GM18498 (cell line): ENCODE results near the gene CMTM1.
"Not testable (repeated sequence)": the region's sequence is repeated elsewhere in the genome, so short reads cannot be mapped to it uniquely, and the experiment has no call there.

Experiments
- ATAC-seq: cut with Tn5 transposase; IDR thresholded peaks from one replicate; pipeline ENCODE4 v1.9.1; 2021; ENCODE audit warnings: mild to moderate bottlenecking, moderate library complexity; ENCODE audit not compliant: unreplicated experiment

The CMTM1 gene

DNA sequence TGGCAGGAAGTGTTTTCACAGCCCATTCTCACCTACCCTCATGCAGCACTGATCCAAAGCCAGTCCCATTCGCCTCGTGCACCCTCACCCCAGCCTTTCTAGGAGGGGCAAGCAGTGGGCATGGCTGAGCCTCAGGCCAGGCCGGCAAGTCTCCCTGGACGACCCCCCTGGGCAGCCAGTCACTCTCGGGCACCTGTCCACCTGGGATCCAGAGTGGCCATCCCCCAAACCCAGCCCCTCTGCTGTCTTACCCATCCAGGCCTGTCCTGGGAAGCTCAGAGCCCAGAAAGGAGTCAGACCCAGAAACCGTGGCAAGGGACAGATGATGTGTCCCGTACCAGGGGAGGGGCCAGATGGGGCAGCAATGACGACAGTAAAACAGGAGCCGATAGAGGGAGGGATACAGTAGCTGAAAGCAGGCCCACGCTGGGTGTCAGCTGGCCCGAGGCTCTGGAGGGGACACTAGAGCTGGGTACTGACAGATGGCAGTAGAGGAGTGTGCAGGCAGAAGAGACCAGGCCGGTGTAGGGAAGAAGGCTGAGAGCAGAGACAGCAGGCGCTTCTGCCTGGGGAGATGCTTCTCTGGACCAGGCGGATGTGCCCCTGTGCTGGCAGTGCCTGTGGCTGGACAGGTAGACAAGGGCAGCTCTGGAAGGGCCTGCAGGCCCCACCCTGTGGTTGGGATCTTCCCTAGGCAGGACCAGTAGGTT lies 44.0 kb downstream of the CMTM1 start:
- no peak for ATAC-seq

DNA sequence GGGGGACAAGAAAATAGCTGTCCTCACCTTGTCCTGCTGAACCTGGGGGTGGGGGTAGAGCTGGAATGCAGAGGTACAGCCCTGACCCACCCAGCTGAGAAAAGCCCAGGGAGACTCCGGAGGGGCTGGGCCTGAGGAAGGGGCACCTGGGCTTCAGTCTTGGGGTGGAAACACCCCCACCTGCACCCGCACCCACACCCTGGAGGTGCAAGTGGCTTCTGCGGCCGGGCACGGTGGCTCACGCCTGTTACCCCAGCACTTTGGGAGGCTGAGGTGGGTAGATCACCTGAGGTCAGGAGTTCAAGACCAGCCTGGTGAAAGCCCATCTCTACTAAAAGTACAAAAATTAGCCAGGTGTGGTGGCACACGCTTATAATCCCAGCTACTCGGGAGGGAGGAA lies 45.7 kb downstream of the CMTM1 start:
- ATAC-seq: not testable (repeated sequence)

DNA sequence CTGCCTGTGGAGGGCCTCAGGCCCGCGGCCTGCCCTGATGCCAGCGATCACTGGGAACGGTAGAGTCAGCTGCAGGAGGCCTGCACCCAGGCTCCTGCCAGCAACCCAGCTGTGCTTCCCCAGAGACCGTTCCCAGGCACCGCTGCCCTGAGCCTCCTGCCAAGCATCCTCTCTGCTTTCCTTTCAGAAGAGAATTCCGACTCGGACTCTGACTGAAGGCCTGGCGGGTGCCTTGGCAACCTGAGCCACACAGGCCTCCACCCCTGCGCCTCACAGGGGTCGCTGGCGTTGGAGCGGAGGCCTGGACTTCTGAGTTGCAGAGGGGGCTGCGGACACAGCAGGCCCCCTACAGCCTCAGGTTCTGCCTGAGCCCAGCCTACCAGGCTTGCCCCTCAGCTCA lies 46.2 kb downstream of the CMTM1 start:
- no peak for ATAC-seq

DNA sequence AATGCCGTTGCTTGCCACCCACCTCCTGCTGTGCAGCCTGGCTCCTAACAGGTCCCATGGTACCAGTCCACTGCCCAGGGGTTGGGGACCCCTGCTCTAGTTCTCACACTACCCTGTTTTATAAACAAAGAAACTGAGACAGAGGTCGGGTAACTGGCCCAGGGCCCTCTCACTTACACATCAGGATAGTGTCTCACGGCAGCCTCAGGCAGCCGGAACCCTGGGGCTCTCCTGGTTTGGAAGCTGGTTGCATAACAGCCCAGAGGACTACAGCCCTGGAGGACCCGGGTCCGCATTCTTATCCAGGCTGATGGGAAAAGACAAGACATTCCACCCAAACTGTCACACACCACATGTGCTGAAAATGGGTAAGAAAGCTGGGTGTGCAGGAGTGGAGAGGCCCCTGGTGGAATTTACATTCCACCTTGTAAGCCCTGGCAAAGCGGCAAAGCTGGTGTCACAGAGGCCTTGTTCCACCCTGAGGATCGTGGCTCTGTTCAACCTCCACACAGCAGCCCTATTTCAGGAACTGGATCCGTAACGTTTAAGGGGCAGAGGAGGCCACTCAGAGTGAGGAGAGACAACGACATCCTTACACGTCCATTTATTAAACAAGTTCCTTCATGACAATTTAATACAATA lies 48.0 kb downstream of the CMTM1 start:
- no peak for ATAC-seq

DNA sequence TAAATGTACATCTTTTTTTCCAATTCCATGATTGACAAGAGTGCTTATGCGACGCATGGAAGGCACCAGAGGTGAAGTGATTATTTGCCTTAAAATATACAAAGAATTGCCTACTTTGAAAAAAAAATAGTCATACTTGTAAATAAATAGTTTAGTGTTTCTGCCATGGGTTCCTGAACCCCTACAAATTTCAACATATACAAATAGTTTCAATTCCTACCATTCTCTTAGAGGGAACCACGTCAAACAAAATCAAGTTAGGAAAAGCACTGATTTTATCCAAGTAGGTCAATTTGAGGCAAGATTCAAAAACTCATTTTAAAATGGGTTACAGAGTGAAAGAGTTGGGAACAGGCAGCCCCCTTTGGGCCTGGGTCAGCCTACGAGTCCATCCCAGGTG lies 49.9 kb downstream of the CMTM1 start:
- no peak for ATAC-seq

DNA sequence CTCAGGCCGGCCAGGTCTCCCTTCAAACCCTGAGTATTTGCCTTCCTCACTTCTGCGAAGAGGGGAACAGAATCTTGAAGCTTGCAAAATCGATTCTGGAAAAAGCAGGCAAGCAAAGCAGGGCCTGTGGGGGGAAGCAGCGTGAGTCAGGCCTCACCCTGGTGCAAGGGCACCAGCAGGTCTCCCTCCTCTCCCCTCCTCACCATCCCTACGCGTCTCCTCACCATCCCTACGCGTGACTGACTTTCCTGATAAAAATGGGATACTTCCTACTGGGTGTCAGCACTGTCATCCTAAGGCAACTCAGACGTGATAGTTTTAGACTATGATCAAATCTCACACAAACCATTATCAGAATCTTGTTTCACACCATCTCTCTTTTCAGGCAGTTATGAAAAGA lies 50.4 kb downstream of the CMTM1 start:
- no peak for ATAC-seq

DNA sequence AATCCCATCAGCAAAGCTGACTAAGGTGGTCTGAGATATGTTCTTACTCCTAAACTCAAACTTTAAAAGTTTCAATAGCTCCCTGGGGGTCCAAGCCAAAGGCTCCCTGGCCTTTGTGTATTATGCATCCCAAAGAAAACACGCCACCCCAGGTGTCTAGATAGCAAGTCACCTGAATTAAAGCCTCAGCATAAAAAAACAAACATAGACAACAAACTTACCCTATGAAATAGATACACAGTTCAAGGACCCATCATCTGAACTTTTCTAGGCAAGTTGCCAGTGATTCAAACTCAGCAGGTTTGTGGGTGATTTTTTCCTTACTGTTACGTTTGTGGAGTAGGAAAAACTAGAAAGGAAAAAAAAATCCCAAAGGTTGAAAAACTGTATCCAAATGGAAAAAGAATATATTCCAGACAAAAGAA lies 50.8 kb downstream of the CMTM1 start:
- no peak for ATAC-seq

DNA sequence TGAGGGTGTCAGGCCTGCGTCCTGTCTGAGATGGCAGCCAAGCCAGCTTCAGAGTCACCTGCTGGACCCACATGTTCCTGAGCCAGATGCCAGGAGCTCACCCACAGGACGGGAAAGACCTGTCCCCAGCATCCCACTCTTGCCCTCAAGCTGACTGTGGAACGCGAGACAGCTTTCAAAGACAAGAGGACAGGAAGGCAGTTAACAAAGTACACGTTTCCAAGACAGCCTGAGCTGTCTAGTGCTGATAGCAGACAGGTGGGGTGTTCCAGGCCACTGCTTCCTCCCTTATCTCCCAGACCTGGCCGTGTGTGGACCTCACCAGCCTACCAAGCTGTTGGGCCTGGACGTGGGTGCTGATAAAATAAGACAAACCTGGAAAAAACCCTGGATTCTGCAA lies 51.5 kb downstream of the CMTM1 start:
- no peak for ATAC-seq

DNA sequence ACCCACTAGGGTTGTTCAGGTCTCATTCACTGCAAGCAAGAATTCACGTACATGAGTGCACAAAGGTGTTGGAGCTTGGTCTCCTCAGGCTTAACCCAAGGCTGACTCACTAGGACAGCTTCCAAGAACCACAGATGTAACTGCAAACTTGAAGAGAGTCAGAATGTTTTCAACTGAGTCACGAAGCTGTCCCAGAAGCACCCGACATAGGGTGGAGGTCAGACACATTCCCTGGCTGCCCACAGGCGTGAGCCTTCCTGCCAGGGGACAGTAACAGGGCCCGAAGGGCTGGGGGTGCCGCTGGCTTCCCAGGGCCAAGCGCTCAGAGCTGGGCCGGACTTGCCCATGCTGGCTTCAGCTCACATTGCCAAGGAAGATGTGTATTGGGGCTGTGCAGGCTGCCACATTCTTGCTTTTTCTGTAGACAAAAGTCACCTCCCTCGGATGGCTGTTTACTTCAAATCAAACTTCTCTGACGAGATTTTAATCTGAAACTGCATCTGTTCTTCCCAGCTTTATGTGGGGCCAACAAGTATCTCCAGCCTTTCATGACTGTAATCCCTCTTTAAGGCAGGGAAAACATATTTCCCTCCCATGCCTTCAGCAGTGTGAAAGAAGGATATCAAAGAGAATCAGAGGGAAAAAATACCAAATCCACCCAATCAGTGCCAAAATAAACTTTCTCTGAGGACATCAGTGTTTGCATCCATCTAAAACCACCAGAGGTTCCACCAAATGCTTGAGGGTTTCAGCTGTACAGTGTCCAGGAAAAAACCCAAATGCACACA lies 52.5 kb downstream of the CMTM1 start:
- no peak for ATAC-seq

DNA sequence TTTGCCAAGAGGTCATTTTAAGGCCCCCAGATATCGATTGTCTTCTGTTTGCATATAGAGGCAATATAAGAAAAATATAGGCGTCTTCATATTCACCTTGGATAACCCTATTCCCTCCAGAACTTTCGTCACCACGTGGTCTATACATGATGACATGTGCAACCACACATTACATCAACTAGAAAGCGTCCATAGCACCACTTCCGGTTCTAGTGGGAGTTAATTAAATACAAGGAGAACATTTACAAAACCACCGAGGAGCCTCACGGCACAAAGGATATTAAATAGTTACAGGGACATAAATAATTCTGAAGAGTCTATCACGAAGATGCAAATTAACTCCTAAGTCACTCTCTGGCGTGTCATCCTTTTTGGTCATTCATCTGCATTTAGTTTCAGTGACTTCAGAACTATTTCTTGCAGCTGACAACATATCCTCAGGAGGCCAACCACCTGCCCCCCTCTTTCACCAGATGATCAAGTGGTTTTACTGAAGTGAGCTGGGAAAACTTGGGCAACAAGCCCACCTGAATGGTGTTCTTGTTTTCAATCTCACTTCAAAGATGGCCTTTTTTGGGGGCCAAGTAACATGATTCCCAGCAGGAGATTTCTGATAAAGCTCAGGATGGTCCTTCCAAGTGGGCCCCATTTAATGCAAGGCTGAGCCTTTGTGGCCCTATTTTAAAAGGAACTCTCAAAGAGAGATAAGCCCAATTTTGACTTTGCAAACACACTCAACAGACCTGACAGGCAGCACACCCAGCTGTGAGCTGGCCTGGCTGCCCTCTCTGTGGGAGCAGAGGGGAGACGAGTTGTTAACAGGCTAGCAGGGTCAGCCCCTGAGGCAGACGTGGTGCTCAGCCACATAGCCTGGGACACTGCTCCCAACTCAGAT lies 53.5 kb downstream of the CMTM1 start:
- no peak for ATAC-seq

DNA sequence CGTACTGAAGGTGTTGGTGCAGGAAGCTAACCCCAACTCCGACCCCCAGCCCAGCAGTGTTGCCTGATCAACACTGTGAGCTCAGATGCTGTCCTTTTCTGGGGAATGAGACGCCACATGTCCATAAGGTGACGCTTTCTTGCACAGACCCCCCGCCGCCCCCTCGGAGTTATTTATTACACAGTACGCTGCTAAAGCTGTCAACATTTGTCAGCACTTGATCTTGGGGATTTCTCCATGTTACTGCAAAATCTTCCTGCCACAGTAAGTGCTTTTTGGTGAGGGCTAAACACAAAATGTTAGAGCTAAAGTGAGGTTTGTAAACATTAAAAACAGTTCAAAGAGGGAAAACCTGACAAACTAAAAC lies 54.2 kb downstream of the CMTM1 start:
- no peak for ATAC-seq

DNA sequence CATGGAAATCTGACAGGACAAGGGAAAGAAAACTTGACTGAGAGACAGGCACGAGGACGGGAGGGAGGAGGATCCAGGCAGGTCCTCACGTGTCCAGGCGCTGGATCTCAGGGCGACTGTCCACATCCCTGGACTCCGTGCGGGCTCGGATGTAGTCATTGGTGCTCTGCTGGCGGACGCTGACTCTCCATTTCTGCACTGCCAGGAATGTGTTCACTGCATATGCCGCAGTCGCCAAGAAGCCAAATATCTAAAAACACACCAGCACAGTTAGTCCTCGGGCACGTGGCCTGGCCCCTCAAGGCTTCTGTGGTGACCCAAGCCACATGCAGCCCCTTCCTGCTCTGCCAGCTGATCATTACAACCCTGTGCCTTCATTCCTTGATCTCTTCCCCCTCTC lies 55.7 kb downstream of the CMTM1 start:
- ATAC-seq: no peak

DNA sequence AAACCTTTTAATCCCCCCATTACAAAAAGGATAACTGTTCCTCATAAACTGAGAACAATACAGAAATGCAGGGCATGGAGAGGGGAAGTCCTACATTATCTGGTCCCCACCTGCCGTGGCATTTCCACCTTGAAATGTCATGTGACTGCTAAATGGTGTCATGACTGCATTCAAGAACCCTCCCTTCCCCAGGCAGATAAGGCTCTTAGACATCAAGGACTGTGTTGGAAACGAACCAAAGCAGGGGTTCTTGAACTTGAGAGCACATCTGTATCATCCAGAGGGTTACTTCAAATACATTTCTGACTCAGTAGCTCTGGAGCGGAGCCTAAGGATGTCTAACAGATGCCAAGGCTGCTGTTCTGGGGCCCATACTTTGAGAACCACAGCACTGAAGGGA lies 56.6 kb downstream of the CMTM1 start:
- ATAC-seq: no peak

DNA sequence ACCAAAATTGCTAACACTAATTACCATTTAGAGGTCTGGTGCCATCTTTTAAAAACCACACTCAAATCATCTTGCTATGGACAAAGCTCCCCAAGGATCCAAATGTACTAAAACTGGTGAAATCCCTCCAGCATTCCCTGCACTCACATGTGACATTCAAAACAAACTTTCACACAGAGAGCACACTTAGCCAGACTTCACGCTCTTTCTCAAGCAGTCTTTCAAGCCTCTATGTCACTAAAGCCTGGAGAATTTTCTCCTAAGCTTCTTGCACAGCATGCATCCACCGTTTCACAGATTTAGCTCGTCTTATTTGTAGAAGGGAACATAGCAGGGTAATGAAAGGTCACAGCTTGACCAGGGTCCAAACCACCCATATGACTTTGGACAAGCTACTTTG lies 57.5 kb downstream of the CMTM1 start:
- no peak for ATAC-seq

DNA sequence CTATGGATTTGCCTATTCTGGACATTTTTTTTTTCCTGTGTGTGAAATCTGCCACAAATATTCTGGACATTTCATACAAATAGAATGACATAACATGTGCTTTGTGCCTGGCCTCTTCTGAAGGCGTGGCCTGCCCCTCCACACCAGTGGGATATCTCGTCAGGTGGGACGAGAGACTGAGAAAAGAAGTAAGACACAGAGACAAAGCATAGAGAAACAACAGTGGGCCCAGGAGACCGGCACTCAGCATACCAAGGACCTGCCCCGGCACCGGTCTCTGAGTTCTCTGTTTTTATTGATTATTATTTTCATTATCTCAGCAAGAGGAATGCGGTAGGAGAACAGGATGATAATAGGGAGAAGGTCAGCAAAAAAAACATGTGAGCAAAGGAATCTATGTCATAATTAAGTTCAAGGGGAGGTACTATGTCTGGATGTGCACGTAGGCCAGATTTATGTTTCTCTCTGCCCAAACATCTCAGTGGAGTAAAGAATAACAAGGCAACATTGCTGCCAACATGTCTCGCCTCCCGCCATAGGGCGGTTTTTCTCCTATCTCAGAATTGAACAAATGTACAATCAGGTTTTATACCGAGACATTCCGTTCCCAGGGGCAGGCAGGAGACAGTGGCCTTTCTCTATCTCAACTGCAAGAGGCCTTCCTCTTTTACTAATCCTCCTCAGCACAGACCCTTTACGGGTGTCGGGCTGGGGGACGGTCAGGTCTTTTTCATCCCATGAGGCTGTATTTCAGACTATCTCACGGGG lies 61.6 kb downstream of the CMTM1 start:
- not testable (repeated sequence) for ATAC-seq
